ENCODE data around the gene SNAP91. TPM values are rescaled to one million over a fixed set of nuclear protein-coding genes. Genes with fewer than 3 reads are reported as not detected.

SNAP91 gene
- total and polyA plus RNA-seq, 3 donors from 2014 or later: 13.3 to 37.5 (median 32.9) TPM

DNA sequence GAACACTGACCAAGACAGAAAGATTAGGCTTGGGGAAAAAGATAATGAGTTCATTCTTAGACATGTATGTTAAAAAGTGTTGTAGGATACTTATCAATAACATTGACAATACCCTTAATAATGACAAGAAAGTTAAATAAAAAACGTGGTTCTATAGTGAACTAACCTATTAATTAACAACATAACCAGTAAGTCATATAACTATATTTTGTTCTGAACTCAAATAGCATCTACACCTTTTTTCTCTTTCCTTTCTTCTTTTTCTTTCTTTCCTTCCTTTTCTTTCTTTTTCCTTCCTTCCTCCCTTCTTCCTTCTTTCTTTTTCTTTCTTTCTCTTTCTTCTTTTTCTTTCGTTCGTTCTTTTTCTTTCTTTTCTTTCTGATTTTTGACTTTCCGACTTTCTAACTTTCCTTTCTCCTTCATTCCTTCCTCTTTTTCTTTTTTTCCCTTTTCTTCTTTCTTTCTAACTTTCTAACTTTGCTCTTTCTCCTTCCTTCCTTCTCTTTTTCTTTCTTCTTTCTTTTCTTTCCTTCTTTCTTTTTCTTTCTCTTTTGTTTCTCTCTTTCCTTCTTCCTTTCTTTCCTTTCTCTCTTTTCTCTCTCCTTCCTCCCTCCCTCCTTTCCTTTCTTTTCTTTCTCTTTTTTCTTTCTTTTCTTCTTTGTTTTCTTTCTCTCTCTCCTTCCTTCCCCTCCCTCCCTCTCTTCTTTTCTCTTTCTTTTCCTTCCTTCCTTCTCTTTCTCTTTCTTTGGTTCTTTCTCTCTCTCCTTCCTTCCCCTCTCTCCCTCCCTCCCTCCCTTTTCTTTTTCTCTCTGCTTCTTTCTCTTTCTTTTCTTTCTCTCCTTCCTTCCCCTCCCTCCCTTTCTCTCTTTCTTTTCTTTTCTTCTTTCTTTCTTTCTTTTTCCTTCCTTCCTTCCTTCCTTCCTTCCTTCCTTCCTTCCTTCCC, 172.0 kb downstream of the SNAP91 start:
- WGBS, 2 donors: 61 to 66% methylated on average over 4 of the region's 4 CpGs
- Histone ChIP-seq H3K9me3 (no peaks in the 10 kb centered on the region), H3K27me3 (no peaks in the 10 kb centered on the region), H3K4me3 (no peak overlapping the region), H3K4me1 (no peaks in the 10 kb centered on the region), H3K27ac (no peak overlapping the region), H3K36me3 (ENCODE audit: low read depth, missing control alignments) (no peaks in the 10 kb centered on the region)
- TF ChIP-seq POLR2A (IDR thresholded peaks at IDR 0.05): no peak
- TF ChIP-seq, protein P1, sequence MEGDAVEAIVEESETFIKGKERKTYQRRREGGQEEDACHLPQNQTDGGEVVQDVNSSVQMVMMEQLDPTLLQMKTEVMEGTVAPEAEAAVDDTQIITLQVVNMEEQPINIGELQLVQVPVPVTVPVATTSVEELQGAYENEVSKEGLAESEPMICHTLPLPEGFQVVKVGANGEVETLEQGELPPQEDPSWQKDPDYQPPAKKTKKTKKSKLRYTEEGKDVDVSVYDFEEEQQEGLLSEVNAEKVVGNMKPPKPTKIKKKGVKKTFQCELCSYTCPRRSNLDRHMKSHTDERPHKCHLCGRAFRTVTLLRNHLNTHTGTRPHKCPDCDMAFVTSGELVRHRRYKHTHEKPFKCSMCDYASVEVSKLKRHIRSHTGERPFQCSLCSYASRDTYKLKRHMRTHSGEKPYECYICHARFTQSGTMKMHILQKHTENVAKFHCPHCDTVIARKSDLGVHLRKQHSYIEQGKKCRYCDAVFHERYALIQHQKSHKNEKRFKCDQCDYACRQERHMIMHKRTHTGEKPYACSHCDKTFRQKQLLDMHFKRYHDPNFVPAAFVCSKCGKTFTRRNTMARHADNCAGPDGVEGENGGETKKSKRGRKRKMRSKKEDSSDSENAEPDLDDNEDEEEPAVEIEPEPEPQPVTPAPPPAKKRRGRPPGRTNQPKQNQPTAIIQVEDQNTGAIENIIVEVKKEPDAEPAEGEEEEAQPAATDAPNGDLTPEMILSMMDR (IDR thresholded peaks at IDR 0.05): no peak
- no peak for DNase-seq
- intact Hi-C loops (cut with DNase I; ENCODE audit: low total_unique reads): no loop called here

DNA sequence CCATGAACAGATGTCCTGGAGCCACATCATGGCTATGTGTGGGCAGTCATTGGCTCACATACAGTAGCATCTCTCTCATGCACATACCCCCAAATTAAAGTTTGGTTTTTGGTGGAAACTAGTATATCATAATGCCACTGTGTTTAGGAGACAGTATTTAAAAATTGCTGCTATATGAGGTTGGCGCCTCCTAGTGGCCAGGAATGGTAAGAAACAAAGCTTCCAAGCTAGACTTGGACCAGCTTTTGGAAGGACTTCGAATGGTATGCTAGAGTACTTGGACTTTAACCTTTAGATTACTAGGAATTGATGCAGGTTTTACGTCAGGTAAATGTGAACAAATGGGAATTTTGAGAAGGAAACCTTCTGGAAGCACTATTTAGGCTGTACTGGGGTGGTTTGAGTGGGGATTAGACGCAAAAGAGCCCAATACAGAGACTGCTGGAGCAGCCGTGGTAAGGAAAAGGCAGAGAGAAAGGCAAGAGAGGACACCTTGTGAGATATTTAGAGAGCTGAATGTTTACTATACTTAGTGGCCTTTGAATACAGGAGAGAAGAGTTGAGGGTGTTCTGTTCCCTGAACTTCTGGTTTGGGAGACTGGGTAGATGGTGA, 172.8 kb downstream of the SNAP91 start:
- intact Hi-C loops (cut with DNase I; ENCODE audit: low total_unique reads): no loop called here
- H3K27me3 ChIP-seq: no peaks in the 10 kb centered on the region
- no peak for TF ChIP-seq POLR2A (IDR thresholded peaks at IDR 0.05)
- TF ChIP-seq, protein P1 (IDR thresholded peaks at IDR 0.05): peak in 2 of 3 experiments; percentile 53 to 91

DNA sequence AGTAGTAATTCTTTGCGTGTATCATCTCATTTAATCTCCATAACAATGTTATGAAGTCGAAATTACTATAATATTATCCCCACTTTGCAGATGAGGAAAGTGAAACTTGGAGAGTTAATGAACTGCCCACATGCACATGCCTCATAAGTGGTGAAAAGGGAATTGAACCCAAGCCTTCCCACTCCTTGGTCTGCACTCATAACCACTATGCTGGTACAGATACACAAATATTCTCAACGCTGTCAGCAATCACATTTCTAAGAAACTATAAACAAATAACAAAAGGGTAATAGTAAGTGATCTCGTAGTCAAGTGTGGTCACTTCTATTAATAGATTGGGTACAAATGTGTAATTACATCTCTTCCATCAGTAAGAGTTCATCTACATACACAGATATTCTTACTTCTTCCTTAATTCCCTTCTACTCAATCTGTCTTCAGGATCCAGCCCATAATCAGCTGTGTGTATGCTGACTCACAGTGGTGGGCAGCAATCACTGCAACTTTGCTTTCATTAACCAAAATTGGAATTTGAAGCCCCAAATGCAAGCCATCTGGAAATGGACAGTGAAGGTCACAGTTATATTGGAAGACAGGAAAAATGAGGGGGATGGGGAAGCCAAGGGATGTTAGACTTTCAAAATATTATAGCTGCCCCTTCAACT, 190.0 kb downstream of the SNAP91 start:
- intact Hi-C loops (cut with DNase I; ENCODE audit: low total_unique reads): loop anchor here (10.0 kb wide), 2 partner anchors 94 to 304 kb away; no protein-coding TSS in a partner anchor
- DNase-seq: no peak
- Histone ChIP-seq H3K9me3 (no peaks in the 10 kb centered on the region), H3K27ac (no peak overlapping the region), H3K4me1 (no peaks in the 10 kb centered on the region), H3K4me3 (no peak overlapping the region), H3K27me3 (no peaks in the 10 kb centered on the region), H3K36me3 (ENCODE audit: low read depth, missing control alignments) (no peaks in the 10 kb centered on the region)
- TF ChIP-seq POLR2A (IDR thresholded peaks at IDR 0.05): no peak
- TF ChIP-seq, protein P1 (IDR thresholded peaks at IDR 0.05): peak in 2 of 3 experiments; percentile 16 to 35
- 66 to 72% methylated on average over 4 of the region's 4 CpGs for WGBS, 2 donors

More for the DNA sequence above, 172.8 kb downstream of the SNAP91 start:
- 30 to 31% methylated on average over 5 of the region's 5 CpGs for WGBS, 2 donors
- no peaks in the 10 kb centered on the region for H3K36me3 ChIP-seq (ENCODE audit: low read depth, missing control alignments)
- peak; percentile 88 for DNase-seq
- no peaks in the 10 kb centered on the region for H3K4me1 ChIP-seq
- no peak overlapping the region for H3K4me3 ChIP-seq
- no peaks in the 10 kb centered on the region for H3K9me3 ChIP-seq
- no peak overlapping the region for H3K27ac ChIP-seq

DNA sequence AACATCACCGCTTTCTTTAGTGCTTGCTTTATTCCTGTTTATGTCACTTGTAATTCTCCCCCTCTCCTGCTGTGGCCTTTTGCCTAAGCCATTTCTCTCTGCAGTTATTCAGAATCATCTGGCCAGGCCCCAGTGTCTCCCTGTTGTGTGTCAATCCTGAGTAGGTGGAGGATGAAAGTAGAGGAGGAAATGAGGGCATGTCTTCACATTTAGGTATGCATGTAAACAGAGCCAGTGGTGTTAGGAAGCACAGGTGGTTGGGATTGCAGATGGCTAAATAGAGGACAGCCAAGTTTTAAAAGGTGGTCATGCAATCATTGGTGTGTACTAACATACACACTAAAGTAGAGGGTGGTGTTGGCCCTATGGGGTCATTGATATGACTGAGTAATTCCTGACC, 191.4 kb downstream of the SNAP91 start:
- Histone ChIP-seq H3K4me1 (no peaks in the 10 kb centered on the region), H3K27ac (no peak overlapping the region), H3K36me3 (ENCODE audit: low read depth, missing control alignments) (no peaks in the 10 kb centered on the region), H3K9me3 (no peaks in the 10 kb centered on the region), H3K27me3 (no peaks in the 10 kb centered on the region), H3K4me3 (no peak overlapping the region)
- intact Hi-C loops (cut with DNase I; ENCODE audit: low total_unique reads): loop anchor here (10.0 kb wide), 2 partner anchors 93 to 303 kb away; no protein-coding TSS in a partner anchor
- TF ChIP-seq, protein P1 (IDR thresholded peaks at IDR 0.05): no peak
- TF ChIP-seq POLR2A (IDR thresholded peaks at IDR 0.05): no peak
- DNase-seq: no peak
- WGBS, 2 donors: 84 to 100% methylated on average over 1 of the region's 1 CpG

Data from testis (tissue), 3 donors.